GM18909 (cell line): ENCODE measurements around the gene TTLL7.
A peak's percentile ranks its signal among the peaks of the same experiment; 100 is the strongest.
"Not testable (repeated sequence)": the region's sequence is repeated elsewhere in the genome, so short reads cannot be mapped to it uniquely, and the experiment has no call there.

Source experiments
- ATAC-seq: cut with Tn5 transposase; IDR thresholded peaks from one replicate; pipeline ENCODE4 v1.9.1; 2021; ENCODE audit warnings: mild to moderate bottlenecking; ENCODE audit not compliant: unreplicated experiment, poor library complexity

Gene TTLL7

GRCh38 chr1:83932693-83933092 lies 66.2 kb downstream of the TTLL7 start:
- ATAC-seq, result no peak

- no peak for ATAC-seq
These were observed 66.7 kb downstream of the TTLL7 start for GRCh38 chr1:83932281-83932680.

- ATAC-seq, result peak; percentile 78
These were observed 67.2 kb downstream of the TTLL7 start for GRCh38 chr1:83931658-83932253.

- ATAC-seq, result no peak
These were observed 69.7 kb downstream of the TTLL7 start for GRCh38 chr1:83929184-83929583.

- no peak for ATAC-seq
These were observed 70.5 kb downstream of the TTLL7 start for GRCh38 chr1:83928396-83928795.

- no peak for ATAC-seq
These were observed 71.2 kb downstream of the TTLL7 start for GRCh38 chr1:83927701-83928100.

GRCh38 chr1:83927061-83927460 lies 71.9 kb downstream of the TTLL7 start:
- ATAC-seq, result no peak

GRCh38 chr1:83923553-83923952 lies 75.4 kb downstream of the TTLL7 start:
- no peak for ATAC-seq

GRCh38 chr1:83922431-83922830 lies 76.5 kb downstream of the TTLL7 start:
- no peak for ATAC-seq

GRCh38 chr1:83920320-83920719 lies 78.6 kb downstream of the TTLL7 start:
- ATAC-seq, result no peak

- no peak for ATAC-seq
These were observed 79.1 kb downstream of the TTLL7 start for GRCh38 chr1:83919872-83920271.

GRCh38 chr1:83918688-83919285 lies 80.1 kb downstream of the TTLL7 start:
- no peak for ATAC-seq

- no peak for ATAC-seq
These were observed 81.0 kb downstream of the TTLL7 start for GRCh38 chr1:83917959-83918358.

GRCh38 chr1:83916094-83916493 lies 82.8 kb downstream of the TTLL7 start:
- not testable (repeated sequence) for ATAC-seq

- ATAC-seq, result no peak
These were observed 86.1 kb downstream of the TTLL7 start for GRCh38 chr1:83912876-83913275.

GRCh38 chr1:83910461-83910860 lies 88.5 kb downstream of the TTLL7 start:
- ATAC-seq, result no peak

- no peak for ATAC-seq
These were observed 89.2 kb downstream of the TTLL7 start for GRCh38 chr1:83909687-83910086.

GRCh38 chr1:83905315-83905907 lies 93.5 kb downstream of the TTLL7 start:
- ATAC-seq, result peak; percentile 56

GRCh38 chr1:83901547-83902155 lies 97.3 kb downstream of the TTLL7 start:
- ATAC-seq, result no peak

GRCh38 chr1:83900524-83900923 lies 98.4 kb downstream of the TTLL7 start:
- no peak for ATAC-seq

- no peak for ATAC-seq
These were observed 101.4 kb downstream of the TTLL7 start for GRCh38 chr1:83897516-83897915.

- no peak for ATAC-seq
These were observed 102.6 kb downstream of the TTLL7 start for GRCh38 chr1:83896299-83896698.
